Gastrocnemius medialis (tissue), 4 donors: ENCODE results near the gene DHX16. TPM values are rescaled to one million over a fixed set of nuclear protein-coding genes. Genes with fewer than 3 reads are reported as not detected.

Source experiments
- ATAC-seq, 2 donors: fragments of 150-250 bp; one replicate each; pipeline ENCODE4 v1.9.1; 2016
- DNase-seq, 2 donors: peaks; one replicate each; pipeline ENCODE4 v3.0.0-alpha.2; 2019
- H3K27ac ChIP-seq, 4 donors: fragments of 200-600 bp; sonication (generic); 1 replicate in 1 of 4; 2 replicates in 3 of 4; pipeline ENCODE4 v1.5.1; 2016 to 2018; ENCODE audit warnings: mild to moderate bottlenecking in 2 of 4, moderate library complexity in 1 of 4
- H3K27me3 ChIP-seq, 3 donors: fragments of 200-600 bp; sonication (generic) in 2 of 3; 1 replicate in 1 of 3; 2 replicates in 2 of 3; pipeline versions ENCODE4 v1.5.1 to v1.6.0; 2016 to 2019; ENCODE audit warnings: mild to moderate bottlenecking in 1 of 3, moderate library complexity in 1 of 3
- H3K36me3 ChIP-seq, 2 donors: fragments of 200-600 bp; sonication (generic) in 1 of 2; one replicate each; pipeline ENCODE4 v1.5.1; 2017 to 2018
- H3K4me1 ChIP-seq, 2 donors: fragments of 200-600 bp; sonication (generic) in 1 of 2; one replicate each; pipeline ENCODE4 v1.5.1; 2016 to 2017; ENCODE audit warnings: mild to moderate bottlenecking in 2 of 2
- H3K4me3 ChIP-seq, 4 donors: fragments of 200-600 bp; sonication (generic) in 3 of 4; 1 replicate in 1 of 4; 2 replicates in 3 of 4; pipeline ENCODE4 v1.5.1; 2016 to 2019; ENCODE audit warnings: mild to moderate bottlenecking in 2 of 4
- H3K9me3 ChIP-seq, 3 donors: fragments of 200-600 bp; sonication (generic) in 2 of 3; 1 replicate in 1 of 3; 2 replicates in 2 of 3; pipeline ENCODE4 v1.5.1; 2016 to 2019
- POLR2A ChIP-seq, 2 donors: fragments of 450-650 bp; IDR thresholded peaks; one replicate each; pipeline ENCODE4 v1.6.1; 2017; ENCODE audit warnings: antibody characterized with exemption in 2 of 2, mild to moderate bottlenecking in 2 of 2, moderate library complexity in 2 of 2
- in situ Hi-C, 4 donors: fragments of 200-750 bp; cut with MboI; loops; one replicate each; pipeline versions ENCODE4 v1.15.0 to v1.8.0; 2017; ENCODE audit warnings: low sequenced_read_pairs in 4 of 4
- intact Hi-C: fragments of 100-400 bp; cut with DNase I; formaldehyde crosslinking; loops from one replicate; pipeline ENCODE4 v1.15.1; 2023; ENCODE audit warnings: low total_unique reads
- total RNA-seq, 4 donors: library from RNA; depleted of rRNA; stranded (reverse); fragments of >200 nt; gene quantifications; one replicate each; pipeline versions ENCODE4 v1.1.0 to v1.2.3, GENCODE V29; 2016
- TF ChIP-seq, protein P1 (sequence below), 5 experiments: fragments of 450-650 bp in 3 of 5; fragments of 200-600 bp in 2 of 5; sonication (generic) in 2 of 5; IDR thresholded peaks in 4 of 5; conservative IDR thresholded peaks in 1 of 5; 1 replicate in 4 of 5; 2 replicates in 1 of 5; pipeline ENCODE4 v1.5.1; 2016 to 2019; ENCODE audit warnings: antibody characterized with exemption in 5 of 5, mild to moderate bottlenecking in 3 of 5, moderate library complexity in 3 of 5

Gene DHX16
- total RNA-seq, 4 donors from 2014 or later: 39.1 to 74.8 (median 49.4) TPM

DNA sequence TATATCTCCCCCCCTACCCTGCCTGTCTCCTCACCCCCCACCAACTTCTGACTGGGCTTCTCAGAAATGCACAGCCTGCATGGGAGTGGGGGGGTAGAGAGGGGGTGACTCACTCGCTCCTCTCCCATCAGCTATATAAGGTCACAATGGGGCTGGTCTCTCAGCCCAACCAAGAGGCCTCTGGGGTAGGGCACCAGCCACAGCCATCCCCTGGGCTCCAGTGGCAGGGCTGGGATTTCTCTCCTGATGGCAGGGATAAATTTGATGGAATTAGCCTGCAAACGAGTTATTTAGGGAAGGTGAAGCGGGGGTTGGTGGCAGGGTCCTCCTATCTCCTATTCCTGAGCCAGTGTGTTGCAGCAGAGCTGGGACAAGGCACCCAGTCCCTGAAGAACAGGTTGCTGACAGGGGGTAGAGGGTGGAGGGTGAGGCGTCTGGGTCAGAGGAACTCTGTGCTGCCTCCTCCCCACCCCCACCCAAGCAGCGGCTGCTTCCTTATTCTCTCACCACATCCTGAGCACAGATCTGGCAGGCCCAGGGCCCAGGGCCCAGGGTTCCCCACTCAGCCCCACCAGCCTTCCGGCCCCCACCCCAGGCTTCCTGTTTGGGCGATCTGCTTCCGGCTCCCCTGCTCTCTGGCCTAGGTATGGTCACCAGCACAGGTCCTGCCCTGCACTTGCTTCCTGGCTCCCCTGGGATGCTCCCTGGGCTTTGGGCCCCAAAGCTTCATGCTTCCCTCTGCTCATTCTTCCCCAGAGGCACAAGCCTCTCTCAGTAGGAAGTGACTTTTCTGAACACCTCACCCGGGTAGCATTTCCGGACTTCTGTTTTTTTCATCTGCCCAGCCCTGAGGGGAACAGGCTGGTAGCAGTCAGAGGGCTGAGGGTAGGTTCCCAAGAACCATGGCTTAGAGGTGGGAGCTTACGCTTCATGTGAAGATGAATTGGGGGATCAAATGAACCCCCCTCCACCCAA, 9.6 kb upstream of the DHX16 start:
- peaks cover 23 to 24% of the 10 kb centered on the region in 2 donors for H3K4me1 ChIP-seq

DNA sequence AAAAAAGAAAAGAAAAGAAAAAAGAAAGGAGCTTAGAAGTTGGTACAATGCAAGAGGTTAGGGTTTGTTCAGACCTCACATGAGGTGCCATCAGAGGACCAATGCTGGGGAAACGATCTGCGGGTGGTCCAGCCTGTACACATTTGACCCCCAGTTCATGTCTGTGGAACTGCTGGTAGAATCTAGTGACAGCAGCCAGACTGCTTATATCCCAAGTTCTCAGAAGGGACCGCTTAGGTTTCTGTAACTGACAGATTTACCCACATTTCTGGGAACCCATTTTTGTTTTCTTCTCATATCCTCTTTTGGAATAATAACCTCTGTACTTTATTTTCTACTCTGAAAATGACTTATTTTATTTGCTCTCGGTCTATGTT, 8.9 kb upstream of the DHX16 start:
- intact Hi-C loops: no loop called here
- in situ Hi-C loops: loop anchor here in 3 of 4 donors (5.0 to 10.0 kb wide), 2 partner anchors 41 to 143 kb away; partner anchors contain the start of gene TUBB (in 3 of the 3)

More for the DNA sequence above, 9.6 kb upstream of the DHX16 start:
- Histone ChIP-seq H3K27me3 (peaks cover 0 to 2% (median 0%) of the 10 kb centered on the region in 3 donors), H3K9me3 (no peaks in the 10 kb centered on the region), H3K4me3 (peak overlapping the region; percentile 67 to 97 (median 96)), H3K27ac (peak overlapping the region; percentile 93 to 99 (median 97)), H3K36me3 (peaks cover 0 to 19% of the 10 kb centered on the region in 2 donors)
- in situ Hi-C loops (loop anchor here in 3 of 4 donors (5.0 to 10.0 kb wide), 2 partner anchors 40 to 142 kb away; partner anchors contain the start of gene TUBB (in 3 of the 3)), intact Hi-C loops (no loop called here)
- DNase-seq (peak; percentile 52 to 76), ATAC-seq (peak; percentile 4 to 5)
- peak in 1 of 2 donors; percentile 20 for TF ChIP-seq POLR2A (IDR thresholded peaks at IDR 0.05)
- TF ChIP-seq, protein P1, sequence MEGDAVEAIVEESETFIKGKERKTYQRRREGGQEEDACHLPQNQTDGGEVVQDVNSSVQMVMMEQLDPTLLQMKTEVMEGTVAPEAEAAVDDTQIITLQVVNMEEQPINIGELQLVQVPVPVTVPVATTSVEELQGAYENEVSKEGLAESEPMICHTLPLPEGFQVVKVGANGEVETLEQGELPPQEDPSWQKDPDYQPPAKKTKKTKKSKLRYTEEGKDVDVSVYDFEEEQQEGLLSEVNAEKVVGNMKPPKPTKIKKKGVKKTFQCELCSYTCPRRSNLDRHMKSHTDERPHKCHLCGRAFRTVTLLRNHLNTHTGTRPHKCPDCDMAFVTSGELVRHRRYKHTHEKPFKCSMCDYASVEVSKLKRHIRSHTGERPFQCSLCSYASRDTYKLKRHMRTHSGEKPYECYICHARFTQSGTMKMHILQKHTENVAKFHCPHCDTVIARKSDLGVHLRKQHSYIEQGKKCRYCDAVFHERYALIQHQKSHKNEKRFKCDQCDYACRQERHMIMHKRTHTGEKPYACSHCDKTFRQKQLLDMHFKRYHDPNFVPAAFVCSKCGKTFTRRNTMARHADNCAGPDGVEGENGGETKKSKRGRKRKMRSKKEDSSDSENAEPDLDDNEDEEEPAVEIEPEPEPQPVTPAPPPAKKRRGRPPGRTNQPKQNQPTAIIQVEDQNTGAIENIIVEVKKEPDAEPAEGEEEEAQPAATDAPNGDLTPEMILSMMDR (IDR thresholded peaks at IDR 0.05 in 4 of 5, conservative IDR thresholded peaks at IDR 0.05 in 1 of 5): no peak

DNA sequence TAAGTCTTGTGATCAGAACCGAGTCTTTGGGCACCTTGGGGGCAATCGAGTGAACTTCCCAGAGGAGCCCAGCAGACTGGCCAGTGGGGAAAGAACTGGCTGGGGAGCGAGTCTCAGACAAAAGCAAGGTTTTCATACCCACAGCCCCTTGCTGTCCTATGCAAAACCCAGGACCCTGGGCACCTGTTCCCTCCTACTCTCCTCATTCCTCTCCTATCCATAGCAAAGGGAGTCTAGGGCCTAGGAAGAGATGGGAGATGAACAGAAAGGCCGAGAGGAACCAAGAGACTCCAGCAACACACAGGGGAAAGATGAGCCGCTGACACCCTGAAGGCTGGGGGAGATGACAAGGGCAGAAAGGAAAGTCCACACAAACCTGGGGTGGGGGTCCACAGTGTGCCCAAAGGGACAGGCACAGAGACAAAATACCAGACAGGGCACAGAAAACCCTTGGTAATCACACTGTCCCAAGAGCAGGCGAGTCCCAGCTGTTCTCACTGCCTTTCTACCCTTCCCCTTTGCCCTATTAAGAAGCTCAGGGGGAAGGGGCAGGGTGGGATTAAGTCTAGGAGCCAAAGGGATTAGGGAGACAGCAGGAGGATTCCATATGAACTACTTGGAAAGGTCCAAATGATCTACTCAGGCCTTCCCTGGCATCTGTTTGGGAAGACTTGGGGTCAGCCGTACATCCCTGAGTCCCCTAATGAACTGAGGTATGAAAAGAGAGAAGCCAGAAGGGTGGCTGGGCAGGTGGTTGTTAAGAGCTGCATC, 7.1 kb upstream of the DHX16 start:
- H3K4me1 ChIP-seq: peaks cover 15 to 18% of the 10 kb centered on the region in 2 donors
- peak overlapping the region in 3 of 4 donors; percentile 25 to 51 (median 32) for H3K27ac ChIP-seq
- TF ChIP-seq, protein P1 (IDR thresholded peaks at IDR 0.05 in 4 of 5, conservative IDR thresholded peaks at IDR 0.05 in 1 of 5): no peak
- no peak for TF ChIP-seq POLR2A (IDR thresholded peaks at IDR 0.05)
- H3K4me3 ChIP-seq: peak overlapping the region in 1 of 4 donors; percentile 7
- no peak for DNase-seq
- peaks cover 0 to 28% of the 10 kb centered on the region in 2 donors for H3K36me3 ChIP-seq
- no peak for ATAC-seq
- in situ Hi-C loops: loop anchor here (5.0 to 10.0 kb wide), 2 partner anchors 42 to 145 kb away; partner anchors contain the start of gene TUBB (in 4 of the 4)
- H3K9me3 ChIP-seq: no peaks in the 10 kb centered on the region
- intact Hi-C loops: loop anchor here (1.0 to 5.0 kb wide), 2 partner anchors 42 to 407 kb away; no protein-coding TSS in a partner anchor
- H3K27me3 ChIP-seq: no peaks in the 10 kb centered on the region

More for the DNA sequence above, 8.9 kb upstream of the DHX16 start:
- H3K4me1 ChIP-seq: peaks cover 23 to 24% of the 10 kb centered on the region in 2 donors
- H3K27me3 ChIP-seq: peaks cover 0 to 2% (median 0%) of the 10 kb centered on the region in 3 donors
- H3K27ac ChIP-seq: peak overlapping the region; percentile 93 to 99 (median 97)
- peak overlapping the region in 2 of 4 donors; percentile 67 to 96 for H3K4me3 ChIP-seq
- peaks cover 0 to 25% of the 10 kb centered on the region in 2 donors for H3K36me3 ChIP-seq
- TF ChIP-seq, protein P1 (IDR thresholded peaks at IDR 0.05 in 4 of 5, conservative IDR thresholded peaks at IDR 0.05 in 1 of 5): no peak
- no peak for TF ChIP-seq POLR2A (IDR thresholded peaks at IDR 0.05)
- no peaks in the 10 kb centered on the region for H3K9me3 ChIP-seq
- DNase-seq (no peak), ATAC-seq (no peak)
